Right lobe of liver (tissue), 4 donors: ENCODE data around the gene PRKCA.

ENCODE experiments used
- POLR2A ChIP-seq: fragments of 450-650 bp; IDR thresholded peaks from one replicate; pipeline ENCODE4 v1.6.1; 2017; ENCODE audit warnings: antibody characterized with exemption, mild to moderate bottlenecking
- TF ChIP-seq, protein P1 (sequence below), 4 donors: fragments of 200-600 bp in 3 of 4; fragments of 450-650 bp in 1 of 4; IDR thresholded peaks; one replicate each; pipeline versions ENCODE4 v1.5.1 to v1.8.0; 2016 to 2022; ENCODE audit warnings: antibody characterized with exemption in 4 of 4, mild to moderate bottlenecking in 2 of 4
- donor health status: DM: no; HTN: no; CAD: no.
- donor health status: DM: no; HTN: no; CAD: no.
- donor health status: DM: no; HTN: yes; CAD: no.

DNA sequence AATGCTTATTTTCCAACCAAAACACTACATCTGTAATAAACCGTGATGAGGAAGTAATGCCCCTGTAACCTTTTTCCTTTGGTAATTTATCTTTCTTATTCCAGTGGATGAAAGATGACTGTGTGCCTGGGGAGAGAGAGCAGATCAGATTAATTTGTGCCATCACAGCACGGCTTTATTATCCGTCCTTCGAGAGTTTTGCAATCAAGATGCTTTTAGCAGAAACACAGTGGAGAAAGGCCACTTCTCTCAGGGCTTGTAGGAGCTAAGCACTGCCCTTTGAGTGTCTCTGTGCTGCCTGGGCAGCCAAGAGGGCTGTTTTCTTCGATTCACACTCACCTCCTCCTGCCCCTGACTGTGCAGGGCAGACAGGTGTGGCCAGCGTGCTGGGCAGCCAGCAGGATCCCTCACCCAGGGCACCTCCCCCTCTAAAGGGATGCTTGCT, 190.2 kb downstream of the PRKCA start:
- TF ChIP-seq POLR2A = no peak
- TF ChIP-seq, protein P1, sequence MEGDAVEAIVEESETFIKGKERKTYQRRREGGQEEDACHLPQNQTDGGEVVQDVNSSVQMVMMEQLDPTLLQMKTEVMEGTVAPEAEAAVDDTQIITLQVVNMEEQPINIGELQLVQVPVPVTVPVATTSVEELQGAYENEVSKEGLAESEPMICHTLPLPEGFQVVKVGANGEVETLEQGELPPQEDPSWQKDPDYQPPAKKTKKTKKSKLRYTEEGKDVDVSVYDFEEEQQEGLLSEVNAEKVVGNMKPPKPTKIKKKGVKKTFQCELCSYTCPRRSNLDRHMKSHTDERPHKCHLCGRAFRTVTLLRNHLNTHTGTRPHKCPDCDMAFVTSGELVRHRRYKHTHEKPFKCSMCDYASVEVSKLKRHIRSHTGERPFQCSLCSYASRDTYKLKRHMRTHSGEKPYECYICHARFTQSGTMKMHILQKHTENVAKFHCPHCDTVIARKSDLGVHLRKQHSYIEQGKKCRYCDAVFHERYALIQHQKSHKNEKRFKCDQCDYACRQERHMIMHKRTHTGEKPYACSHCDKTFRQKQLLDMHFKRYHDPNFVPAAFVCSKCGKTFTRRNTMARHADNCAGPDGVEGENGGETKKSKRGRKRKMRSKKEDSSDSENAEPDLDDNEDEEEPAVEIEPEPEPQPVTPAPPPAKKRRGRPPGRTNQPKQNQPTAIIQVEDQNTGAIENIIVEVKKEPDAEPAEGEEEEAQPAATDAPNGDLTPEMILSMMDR (IDR thresholded peaks at IDR 0.05) = no peak
